Testis (tissue), 2 donors: ENCODE results near the gene PTPRCAP.

Source experiments
- POLR2A ChIP-seq: fragments of 450-650 bp; IDR thresholded peaks from one replicate; pipeline ENCODE4 v1.6.1; 2017; ENCODE audit warnings: antibody characterized with exemption, mild to moderate bottlenecking, moderate library complexity
- TF ChIP-seq, protein P1 (sequence below), 3 experiments: fragments of 450-650 bp in 2 of 3; fragments of 200-600 bp in 1 of 3; sonication (generic) in 1 of 3; IDR thresholded peaks; one replicate each; pipeline ENCODE4 v1.5.1; 2016 to 2019; ENCODE audit warnings: antibody characterized with exemption in 3 of 3, mild to moderate bottlenecking in 2 of 3, moderate library complexity in 1 of 3

GRCh38 chr11:67468759-67469507, 31.5 kb upstream of the PTPRCAP start, which contains the start of gene TMEM134:
- TF ChIP-seq, protein P1, sequence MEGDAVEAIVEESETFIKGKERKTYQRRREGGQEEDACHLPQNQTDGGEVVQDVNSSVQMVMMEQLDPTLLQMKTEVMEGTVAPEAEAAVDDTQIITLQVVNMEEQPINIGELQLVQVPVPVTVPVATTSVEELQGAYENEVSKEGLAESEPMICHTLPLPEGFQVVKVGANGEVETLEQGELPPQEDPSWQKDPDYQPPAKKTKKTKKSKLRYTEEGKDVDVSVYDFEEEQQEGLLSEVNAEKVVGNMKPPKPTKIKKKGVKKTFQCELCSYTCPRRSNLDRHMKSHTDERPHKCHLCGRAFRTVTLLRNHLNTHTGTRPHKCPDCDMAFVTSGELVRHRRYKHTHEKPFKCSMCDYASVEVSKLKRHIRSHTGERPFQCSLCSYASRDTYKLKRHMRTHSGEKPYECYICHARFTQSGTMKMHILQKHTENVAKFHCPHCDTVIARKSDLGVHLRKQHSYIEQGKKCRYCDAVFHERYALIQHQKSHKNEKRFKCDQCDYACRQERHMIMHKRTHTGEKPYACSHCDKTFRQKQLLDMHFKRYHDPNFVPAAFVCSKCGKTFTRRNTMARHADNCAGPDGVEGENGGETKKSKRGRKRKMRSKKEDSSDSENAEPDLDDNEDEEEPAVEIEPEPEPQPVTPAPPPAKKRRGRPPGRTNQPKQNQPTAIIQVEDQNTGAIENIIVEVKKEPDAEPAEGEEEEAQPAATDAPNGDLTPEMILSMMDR (IDR thresholded peaks at IDR 0.05), result peak in 2 of 3 experiments; percentile 27 to 38
- TF ChIP-seq POLR2A, result no peak
